Measurements from ENCODE around the gene GPR45.

GRCh38 chr2:105272176-105272575 is 30.6 kb downstream of the GPR45 start:
- TF ChIP-seq POLR2A (IDR thresholded peaks at IDR 0.05; ENCODE audit: low read length): no peak
- TF ChIP-seq GATA1 (IDR thresholded peaks at IDR 0.05; ENCODE audit: low read depth, low read length): no peak

Data from erythroblast (primary cell).